Astrocyte of the spinal cord (primary cell): ENCODE measurements around the gene PIK3R3.

Experiments used
- DNase-seq: peaks from one replicate; pipeline ENCODE4 v3.0.0; 2011; ENCODE audit warnings: low read depth, low spot score
- H3K4me3 ChIP-seq: 2 replicates; pipeline ENCODE4 v1.5.1; 2011; ENCODE audit warnings: low read depth, mild to moderate bottlenecking, low read length, moderate library complexity
- in situ Hi-C: cut with HindIII; loops from 2 replicates; pipeline ENCODE4 v1.10.0; 2017; ENCODE audit warnings: low sequenced_read_pairs
- TF ChIP-seq, protein P1 (sequence below): IDR thresholded peaks from 2 replicates; pipeline ENCODE4 v1.5.1; 2012; ENCODE audit warnings: low read depth, mild to moderate bottlenecking, low read length, inconsistent platforms

The PIK3R3 gene

DNA sequence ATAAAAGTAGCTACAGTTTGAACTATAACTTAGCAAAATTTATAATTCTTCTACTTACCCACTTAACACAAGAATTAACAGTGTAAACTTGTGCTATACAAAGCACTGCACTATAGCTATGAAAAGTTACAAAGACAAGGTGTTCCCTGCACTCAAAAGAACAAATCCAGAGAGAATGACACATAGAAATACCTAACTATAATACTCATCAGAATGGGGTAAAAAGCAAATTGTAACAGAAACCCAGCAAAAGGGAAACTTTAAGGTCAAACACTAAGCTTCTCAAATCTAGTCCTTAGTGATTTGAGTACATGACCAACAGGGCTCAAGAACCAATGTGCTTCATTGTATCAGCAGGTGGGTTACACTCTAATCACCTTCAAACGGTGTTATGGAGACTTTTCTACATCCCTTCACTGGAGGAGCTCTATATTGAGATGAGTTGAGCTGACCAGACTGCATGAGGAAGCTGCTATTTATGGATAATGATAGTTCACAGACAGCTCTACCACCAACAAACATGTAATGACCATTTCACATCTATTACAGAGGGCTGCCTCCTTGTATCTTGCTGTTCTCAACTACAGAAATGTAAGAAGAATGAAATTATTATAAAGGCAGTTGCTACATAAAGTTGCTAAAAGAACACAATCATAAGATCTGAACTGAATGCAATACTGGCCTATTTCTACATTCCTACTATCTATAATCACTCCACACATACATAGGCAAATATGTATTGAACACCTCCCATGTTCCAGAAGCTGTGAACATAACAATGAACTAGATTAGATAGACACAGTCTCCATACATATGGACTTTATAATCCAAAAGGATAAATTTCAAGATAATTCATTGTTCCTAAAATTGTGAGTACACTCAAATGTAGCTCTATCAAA lies 47.6 kb downstream of the PIK3R3 start:
- DNase-seq = peak; percentile 57
- no peak overlapping the region for H3K4me3 ChIP-seq
- TF ChIP-seq, protein P1, sequence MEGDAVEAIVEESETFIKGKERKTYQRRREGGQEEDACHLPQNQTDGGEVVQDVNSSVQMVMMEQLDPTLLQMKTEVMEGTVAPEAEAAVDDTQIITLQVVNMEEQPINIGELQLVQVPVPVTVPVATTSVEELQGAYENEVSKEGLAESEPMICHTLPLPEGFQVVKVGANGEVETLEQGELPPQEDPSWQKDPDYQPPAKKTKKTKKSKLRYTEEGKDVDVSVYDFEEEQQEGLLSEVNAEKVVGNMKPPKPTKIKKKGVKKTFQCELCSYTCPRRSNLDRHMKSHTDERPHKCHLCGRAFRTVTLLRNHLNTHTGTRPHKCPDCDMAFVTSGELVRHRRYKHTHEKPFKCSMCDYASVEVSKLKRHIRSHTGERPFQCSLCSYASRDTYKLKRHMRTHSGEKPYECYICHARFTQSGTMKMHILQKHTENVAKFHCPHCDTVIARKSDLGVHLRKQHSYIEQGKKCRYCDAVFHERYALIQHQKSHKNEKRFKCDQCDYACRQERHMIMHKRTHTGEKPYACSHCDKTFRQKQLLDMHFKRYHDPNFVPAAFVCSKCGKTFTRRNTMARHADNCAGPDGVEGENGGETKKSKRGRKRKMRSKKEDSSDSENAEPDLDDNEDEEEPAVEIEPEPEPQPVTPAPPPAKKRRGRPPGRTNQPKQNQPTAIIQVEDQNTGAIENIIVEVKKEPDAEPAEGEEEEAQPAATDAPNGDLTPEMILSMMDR = no peak
- in situ Hi-C loops = no loop called here

DNA sequence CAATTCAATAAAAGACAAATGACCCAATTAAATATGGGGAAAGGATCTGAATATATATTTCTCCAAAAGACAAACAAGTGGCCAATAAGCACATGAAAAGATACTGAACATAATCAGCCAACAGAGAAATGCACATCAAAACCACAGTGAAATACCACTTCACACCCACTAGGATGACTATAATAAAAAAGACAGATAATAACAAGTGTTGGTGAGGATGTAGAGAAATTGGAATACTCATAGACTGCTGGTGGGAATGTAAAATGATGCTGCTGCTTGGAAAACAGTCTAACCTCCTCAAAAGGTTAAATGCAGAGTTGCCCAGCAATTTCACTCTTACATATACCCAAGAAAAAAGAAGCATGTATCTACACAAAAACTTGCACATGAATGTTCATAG lies 48.9 kb downstream of the PIK3R3 start:
- H3K4me3 ChIP-seq = no peak overlapping the region
- DNase-seq = no peak
- TF ChIP-seq, protein P1 = no peak
- in situ Hi-C loops = no loop called here

GRCh38 chr1:46081619-46082018 lies 50.8 kb downstream of the PIK3R3 start:
- DNase-seq = no peak
- no peak overlapping the region for H3K4me3 ChIP-seq
- in situ Hi-C loops = no loop called here
- TF ChIP-seq, protein P1 = no peak

- DNase-seq = no peak
- in situ Hi-C loops = no loop called here
- TF ChIP-seq, protein P1 = no peak
- no peak overlapping the region for H3K4me3 ChIP-seq
Observed at GRCh38 chr1:46081206-46081605, 51.2 kb downstream of the PIK3R3 start.

DNA sequence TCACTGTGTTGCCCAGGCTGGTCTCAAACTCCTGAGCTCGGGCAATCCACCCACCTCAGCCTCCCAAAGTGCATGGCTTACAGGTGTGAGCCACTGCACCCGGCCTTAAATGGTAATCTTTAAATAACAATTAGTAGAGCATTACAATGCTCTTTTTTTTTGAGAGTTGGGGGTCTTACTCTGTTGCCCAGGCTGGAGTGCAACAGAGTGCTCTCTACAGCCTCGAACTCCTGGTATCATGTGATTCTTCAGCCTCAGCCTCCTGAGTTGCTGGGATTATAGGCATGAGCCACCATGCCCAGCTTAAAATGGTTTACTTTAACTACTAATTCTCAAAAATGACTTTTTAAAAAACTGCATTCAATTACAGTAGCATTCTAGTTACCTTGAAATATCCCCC lies 52.2 kb downstream of the PIK3R3 start:
- TF ChIP-seq, protein P1 = no peak
- in situ Hi-C loops = no loop called here
- H3K4me3 ChIP-seq = no peak overlapping the region
- DNase-seq = no peak

DNA sequence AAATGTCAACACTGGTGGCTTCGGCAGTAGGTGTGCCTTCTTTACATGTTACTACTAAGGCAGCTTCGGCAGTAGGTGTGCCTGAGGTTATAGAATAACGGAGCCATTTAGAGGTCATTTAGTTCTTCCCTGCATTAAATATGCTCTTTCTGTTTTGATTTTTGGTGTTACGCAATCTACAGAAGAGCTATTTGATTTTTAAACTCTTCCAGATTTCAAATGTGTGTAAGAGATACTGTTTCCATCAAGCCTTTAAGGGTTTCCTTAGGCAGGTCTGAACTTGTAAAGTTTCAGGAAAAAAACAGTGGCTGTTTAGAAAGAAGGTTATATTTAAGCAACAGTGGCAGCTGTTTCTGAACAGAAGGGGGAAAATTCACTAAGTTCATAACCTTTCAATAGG lies 54.8 kb downstream of the PIK3R3 start:
- no peak for DNase-seq
- in situ Hi-C loops = no loop called here
- H3K4me3 ChIP-seq = no peak overlapping the region

More for the DNA sequence above, 54.8 kb downstream of the PIK3R3 start:
- TF ChIP-seq, protein P1 = no peak
